NT2/D1 (cell line): ENCODE results near the gene HP1BP3.

Experiments
- SUZ12 ChIP-seq: IDR thresholded peaks from 2 replicates; pipeline ENCODE4 v1.6.1; 2011; ENCODE audit not compliant: insufficient read length, insufficient read depth; ENCODE audit errors: extremely low read depth
- YY1 ChIP-seq: IDR thresholded peaks from 2 replicates; pipeline ENCODE4 v1.6.1; 2011; ENCODE audit not compliant: insufficient read length, insufficient read depth
- ZNF274 ChIP-seq: IDR thresholded peaks from 2 replicates; pipeline ENCODE4 v1.6.1; 2011; ENCODE audit warnings: mild to moderate bottlenecking, low read depth, low read length

- no peak for TF ChIP-seq ZNF274
- no peak for TF ChIP-seq SUZ12
- no peak for TF ChIP-seq YY1
These were observed 59.3 kb downstream of the HP1BP3 start for GRCh38 chr1:20727746-20728316.
